Osteoblast (primary cell): ENCODE results near the gene VSTM1. TPM values are rescaled to one million over a fixed set of nuclear protein-coding genes. Genes with fewer than 3 reads are reported as not detected.

Source experiments
- DNase-seq: peaks from one replicate; pipeline ENCODE4 v3.0.0; 2011; ENCODE audit warnings: low spot score, mixed read lengths; ENCODE audit not compliant: insufficient read length; ENCODE audit errors: missing footprints
- H2AFZ ChIP-seq: 2 replicates; pipeline ENCODE4 v1.6.0; 2011; ENCODE audit warnings: mild to moderate bottlenecking, low read length
- H3K27ac ChIP-seq: 2 replicates; pipeline ENCODE4 v1.5.1; 2011; ENCODE audit warnings: mild to moderate bottlenecking, low read depth, low read length, moderate library complexity
- H3K27me3 ChIP-seq: 2 replicates; pipeline ENCODE4 v1.6.0; 2012; ENCODE audit warnings: mild to moderate bottlenecking, control low read depth, inconsistent platforms, low read length, moderate library complexity; ENCODE audit not compliant: insufficient read depth
- H3K36me3 ChIP-seq: 2 replicates; pipeline ENCODE4 v1.5.1; 2011; ENCODE audit warnings: mild to moderate bottlenecking, low read length, control low read depth, moderate library complexity; ENCODE audit not compliant: insufficient read depth
- H3K4me1 ChIP-seq: 2 replicates; pipeline ENCODE4 v1.5.1; 2011; ENCODE audit warnings: mild to moderate bottlenecking, low read length, control low read depth, moderate library complexity; ENCODE audit not compliant: insufficient read depth
- H3K4me2 ChIP-seq: 2 replicates; pipeline ENCODE4 v1.6.0; 2011; ENCODE audit warnings: mild to moderate bottlenecking, low read length; ENCODE audit not compliant: insufficient read depth
- H3K4me3 ChIP-seq: fragments of 200-600 bp; sonication (generic); 3 replicates; pipeline ENCODE4 v1.5.1; 2012; ENCODE audit warnings: mild to moderate bottlenecking, low read length, inconsistent platforms; ENCODE audit not compliant: insufficient read depth
- H3K79me2 ChIP-seq: 2 replicates; pipeline ENCODE4 v1.6.0; 2012; ENCODE audit warnings: mild to moderate bottlenecking, low read length, control low read depth, inconsistent platforms; ENCODE audit not compliant: insufficient read depth
- H3K9me3 ChIP-seq: 2 replicates; pipeline ENCODE4 v1.5.1; 2011; ENCODE audit warnings: low read depth, low read length, control low read depth
- H4K20me1 ChIP-seq: 2 replicates; pipeline ENCODE4 v1.6.0; 2012; ENCODE audit warnings: mild to moderate bottlenecking, low read length, control low read depth; ENCODE audit not compliant: insufficient read depth
- CTCF ChIP-seq: IDR thresholded peaks from 2 replicates; pipeline ENCODE4 v1.5.1; 2011; ENCODE audit warnings: mild to moderate bottlenecking, low read depth, low read length, moderate library complexity; ENCODE audit errors: extremely low read depth
- total RNA-seq: library from RNA; depleted of rRNA; stranded (reverse); fragments of >200 nt; gene quantifications from 2 replicates; pipeline ENCODE4 v1.2.3, GENCODE V29; 2012

Gene VSTM1
- total RNA-seq, 1 donor = not detected

- DNase-seq = no peak
- Histone ChIP-seq H3K9me3 (no peaks in the 10 kb centered on the region), H3K4me3 (no peak overlapping the region), H3K79me2 (no peaks in the 10 kb centered on the region), H2AFZ (no peak overlapping the region), H3K4me1 (no peaks in the 10 kb centered on the region), H3K36me3 (no peaks in the 10 kb centered on the region), H3K4me2 (no peak overlapping the region), H4K20me1 (no peaks in the 10 kb centered on the region), H3K27me3 (no peaks in the 10 kb centered on the region), H3K27ac (no peak overlapping the region)
- TF ChIP-seq CTCF = no peak
Observed at GRCh38 chr19:54062643-54063042, 1.1 kb downstream of the VSTM1 start.

DNA sequence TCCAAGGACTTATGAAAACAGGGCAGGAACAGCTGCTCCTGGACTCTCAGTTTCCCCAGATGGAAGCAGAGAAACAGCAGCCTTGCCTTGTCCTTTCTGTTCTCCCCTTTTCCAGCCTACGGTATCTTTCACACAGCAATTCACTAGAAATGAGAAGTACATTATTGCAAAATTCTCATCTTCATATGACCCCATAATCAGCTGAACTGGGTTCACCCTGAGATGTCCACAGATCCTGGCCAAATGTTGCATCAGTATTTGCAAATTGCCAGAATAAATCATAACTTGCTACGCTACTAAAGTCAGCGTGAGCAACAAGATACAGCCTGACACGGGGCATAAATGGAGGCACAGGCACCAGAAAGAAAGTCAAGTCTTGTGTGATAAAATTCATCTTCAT, 16.1 kb downstream of the VSTM1 start:
- TF ChIP-seq CTCF = no peak
- Histone ChIP-seq H3K4me1 (no peaks in the 10 kb centered on the region), H4K20me1 (no peaks in the 10 kb centered on the region), H3K27ac (no peak overlapping the region), H3K36me3 (no peaks in the 10 kb centered on the region), H3K4me3 (no peak overlapping the region), H3K9me3 (no peaks in the 10 kb centered on the region), H2AFZ (no peak overlapping the region), H3K4me2 (no peak overlapping the region), H3K27me3 (peaks cover 5% of the 10 kb centered on the region), H3K79me2 (no peaks in the 10 kb centered on the region)
- no peak for DNase-seq

DNA sequence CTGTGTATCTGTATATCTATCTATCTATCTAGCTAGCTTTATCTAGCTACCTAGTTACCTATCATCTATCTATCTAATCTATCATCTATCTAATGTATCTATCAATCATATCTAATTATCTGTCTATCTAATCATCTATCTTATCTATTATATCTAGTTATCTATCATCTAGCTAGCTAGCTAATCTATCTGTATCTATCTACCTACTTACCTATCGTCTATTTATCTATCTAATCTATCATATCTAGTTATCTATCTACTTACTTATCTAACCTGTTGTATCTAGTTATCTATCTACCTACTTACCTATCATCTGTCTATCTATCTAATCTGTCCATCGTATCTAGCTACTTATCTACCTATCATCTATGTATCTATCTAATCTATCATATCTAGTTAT, 17.9 kb downstream of the VSTM1 start:
- Histone ChIP-seq H2AFZ (no peak overlapping the region), H3K27ac (no peak overlapping the region), H3K4me2 (no peak overlapping the region), H3K4me1 (no peaks in the 10 kb centered on the region), H3K4me3 (no peak overlapping the region), H3K9me3 (no peaks in the 10 kb centered on the region), H3K79me2 (no peaks in the 10 kb centered on the region), H3K36me3 (no peaks in the 10 kb centered on the region), H4K20me1 (no peaks in the 10 kb centered on the region), H3K27me3 (peaks cover 5% of the 10 kb centered on the region)
- DNase-seq = no peak
- TF ChIP-seq CTCF = no peak

DNA sequence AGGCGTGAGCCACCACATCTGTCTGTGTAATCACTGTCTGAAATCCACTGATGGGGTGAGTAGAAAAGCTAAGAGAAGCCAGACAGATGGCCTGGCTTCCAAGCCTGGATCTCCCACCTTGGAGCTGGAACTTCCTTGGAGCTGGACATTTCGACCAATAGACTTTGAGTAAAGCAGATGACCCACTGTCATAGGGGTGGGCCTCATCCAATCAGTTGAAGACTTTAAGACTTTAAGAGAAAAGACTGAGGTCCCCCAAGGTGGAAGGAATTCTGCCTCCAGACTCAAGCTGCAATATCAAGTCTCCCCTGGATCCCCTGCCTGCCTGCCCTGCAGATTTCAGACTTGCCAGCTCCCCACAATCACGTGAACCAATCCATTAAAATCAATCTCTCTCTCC, 20.7 kb downstream of the VSTM1 start:
- Histone ChIP-seq H3K27ac (no peak overlapping the region), H3K9me3 (no peaks in the 10 kb centered on the region), H3K36me3 (no peaks in the 10 kb centered on the region), H4K20me1 (no peaks in the 10 kb centered on the region), H3K27me3 (peaks cover 5% of the 10 kb centered on the region), H3K4me3 (no peak overlapping the region), H3K4me2 (no peak overlapping the region), H3K4me1 (no peaks in the 10 kb centered on the region), H2AFZ (no peak overlapping the region), H3K79me2 (no peaks in the 10 kb centered on the region)
- no peak for DNase-seq
- TF ChIP-seq CTCF = no peak
